K562 (cell line): ENCODE measurements around the gene B3GNT4. TPM values are rescaled to one million over a fixed set of nuclear protein-coding genes. Genes with fewer than 3 reads are reported as not detected.

Experiments
- ATAC-seq: fragments of 200-7000 bp; cut with Tn5 transposase; 3 replicates; pipeline ENCODE4 v1.9.1; 2020; ENCODE audit warnings: moderate library complexity
- BruUV-seq: library from RNA; stranded (reverse); fragments of 400-500 nt; replicated peaks from 2 replicates; lab custom pipeline; 2021; lab: Mats Ljungman, UMichigan
- CTCF ChIA-PET: fragments of 300-600 bp; formaldehyde crosslinking; extraction: SDS; loops from one replicate; lab custom pipeline; 2021; ENCODE audit warnings: low intra/inter-chr PET ratio; lab: Yijun Ruan, JAX
- POLR2A ChIA-PET: fragments of 300-600, 350-650 bp; sonication (Branson Sonifier 250); formaldehyde crosslinking; extraction: SDS; loops from one replicate; lab custom pipeline; 2021; ENCODE audit warnings: antibody characterized with exemption, inconsistent platforms; lab: Yijun Ruan, JAX
- DNase-seq, 4 experiments: peaks; one replicate each; pipeline versions ENCODE4 v3.0.0 to v3.0.0-alpha.2; 2011 to 2018; ENCODE audit warnings: low spot score in 3 of 4, mixed read lengths in 3 of 4; ENCODE audit errors: extremely low read depth in 1 of 4
- FAIRE-seq: peaks from 2 replicates; lab custom pipeline; 2011; peaks lifted over from hg19 to GRCh38; lab: Jason Lieb, UNC
- H2AFZ ChIP-seq: 2 replicates; pipeline ENCODE4 v1.6.0; 2011; ENCODE audit warnings: low read depth, low read length, control low read depth, inconsistent platforms
- H3K27ac ChIP-seq: fragments of 200-600 bp; 3 replicates; pipeline ENCODE4 v1.8.0; 2011; ENCODE audit warnings: low read depth, mild to moderate bottlenecking, control low read depth, inconsistent platforms, low read length, moderate library complexity, mixed read lengths; ENCODE audit errors: extremely low read depth
- H3K27me3 ChIP-seq, 2 experiments: fragments of 300-600 bp in 1 of 2; 2 replicates in 1 of 2; 3 replicates in 1 of 2; pipeline versions ENCODE4 v1.6.0 to v1.8.0; 2011; ENCODE audit warnings: inconsistent platforms in 2 of 2, low read length in 2 of 2, mild to moderate bottlenecking in 1 of 2, mixed read lengths in 1 of 2, moderate library complexity in 1 of 2; ENCODE audit not compliant: control insufficient read depth in 2 of 2, insufficient read depth in 2 of 2
- H3K36me3 ChIP-seq: fragments of 300-600 bp; 3 replicates; pipeline ENCODE4 v1.8.0; 2011; ENCODE audit warnings: mild to moderate bottlenecking, low read length, inconsistent platforms; ENCODE audit not compliant: control insufficient read depth, insufficient read depth
- H3K4me1 ChIP-seq, 2 experiments: fragments of 200-600 bp in 1 of 2; replicated peaks in 1 of 2; 2 replicates in 1 of 2; 3 replicates in 1 of 2; pipeline versions ENCODE4 v1.5.1 to v1.8.0; 2011; ENCODE audit warnings: inconsistent platforms in 2 of 2, low read length in 2 of 2, mild to moderate bottlenecking in 1 of 2, mixed read lengths in 1 of 2, moderate library complexity in 1 of 2; ENCODE audit not compliant: control insufficient read depth in 2 of 2, insufficient read depth in 2 of 2
- H3K4me2 ChIP-seq: 2 replicates; pipeline ENCODE4 v1.6.1; 2011; ENCODE audit warnings: low read length, control low read depth, inconsistent platforms, mixed read lengths; ENCODE audit not compliant: insufficient read depth
- H3K4me3 ChIP-seq: fragments of 200-600 bp; sonication (generic), shearing (Covaris generic); 2 replicates; pipeline ENCODE4 v1.5.1; 2016; ENCODE audit warnings: control low read depth, inconsistent platforms
- H3K79me2 ChIP-seq: fragments of 200-600 bp; 3 replicates; pipeline ENCODE4 v1.8.0; 2011; ENCODE audit warnings: low read length, inconsistent platforms; ENCODE audit not compliant: control insufficient read depth, insufficient read depth
- H3K9ac ChIP-seq, 2 experiments: 2 replicates each; pipeline versions ENCODE4 v1.6.0 to v1.6.1; 2011; ENCODE audit warnings: low read depth in 2 of 2, low read length in 2 of 2, control low read depth in 1 of 2, inconsistent platforms in 1 of 2, mild to moderate bottlenecking in 1 of 2, mixed read lengths in 1 of 2; ENCODE audit not compliant: insufficient read depth in 1 of 2
- H3K9me1 ChIP-seq: one replicate; pipeline ENCODE4 v1.6.0; 2011; ENCODE audit warnings: inconsistent platforms, mild to moderate bottlenecking, low read length, moderate library complexity; ENCODE audit not compliant: control insufficient read depth, insufficient read depth
- H3K9me3 ChIP-seq: replicated peaks from 2 replicates; pipeline ENCODE4 v1.5.1; 2011; ENCODE audit warnings: low read depth, low read length, inconsistent platforms; ENCODE audit not compliant: control insufficient read depth, insufficient read depth
- H4K20me1 ChIP-seq: replicated peaks from 2 replicates; pipeline ENCODE4 v1.6.1; 2011; ENCODE audit warnings: low read length, inconsistent platforms, mixed read lengths; ENCODE audit not compliant: control insufficient read depth, insufficient read depth
- GTF2E2 ChIP-seq: fragments of 200-800 bp; sonication (Bioruptor generic); IDR thresholded peaks from 2 replicates; pipeline ENCODE4 v1.6.1; 2016; ENCODE audit warnings: missing genetic modification characterization, missing compliant biosample characterization
- PHB ChIP-seq: fragments of 250-450 bp; sonication (Bioruptor Pico); IDR thresholded peaks from 2 replicates; pipeline ENCODE4 v1.5.0; 2021
- TAL1 ChIP-seq: fragments of 450-650 bp; IDR thresholded peaks from 2 replicates; pipeline ENCODE4 v1.6.1; 2016; ENCODE audit warnings: mild to moderate bottlenecking
- ZKSCAN8 ChIP-seq: fragments of 200-800 bp; sonication (Bioruptor generic); IDR thresholded peaks from 2 replicates; pipeline ENCODE4 v1.6.1; 2016; ENCODE audit warnings: missing genetic modification characterization, missing compliant biosample characterization
- ZNF778 ChIP-seq: fragments of 450-650 bp; formaldehyde crosslinking; IDR thresholded peaks from 2 replicates; pipeline ENCODE4 v1.4.0; 2020; ENCODE audit warnings: mild to moderate bottlenecking, moderate library complexity
- whole genome bisulfite sequencing: fragments of 100-300 bp; shearing (Covaris generic); methylation state at CpG from one replicate; pipeline ENCODE4 v1.1.6; 2016; ENCODE audit warnings: low coverage, mixed read lengths; ENCODE audit not compliant: insufficient coverage; ENCODE audit errors: missing lambda C conversion rate; 5-methylcytosine and 5-hydroxymethylcytosine counted together
- in situ Hi-C: fragments of 300-500 bp; cut with MboI; formaldehyde crosslinking; loops from 4 replicates; pipeline ENCODE4 v1.15.0; 2018; ENCODE audit warnings: inconsistent platforms, mixed read lengths
- intact Hi-C: fragments of 100-400 bp; cut with micrococcal nuclease; formaldehyde crosslinking; loops from 2 replicates; pipeline ENCODE4 v1.14.2; 2022
- polyA plus RNA-seq, 8 experiments: library from polyadenylated mRNA; depleted of rRNA in 4 of 8; stranded (reverse) in 5 of 8; unstranded in 3 of 8; fragments of >200 nt; fragmentation: Nextera tagmentation in 2 of 8; fragmentation: Illumina TruSeq in 1 of 8; extraction: Ambion mirVana in 2 of 8; extraction: Trizol in 1 of 8; gene quantifications; 2 replicates each; pipeline versions ENCODE4 v1.2.1 to v1.2.3, GENCODE V29; 2011 to 2014; ENCODE audit warnings: inconsistent platforms in 1 of 8, missing spikeins in 1 of 8
- total RNA-seq, 7 experiments: library from RNA; depleted of rRNA in 6 of 7; stranded (reverse); fragments of >200 nt in 6 of 7; fragmentation: Illumina TruSeq in 2 of 7; extraction: Trizol in 2 of 7; gene quantifications; 2 replicates each; pipeline versions ENCODE4 v1.2.1 to v1.2.3, GENCODE V29; 2011 to 2021; ENCODE audit warnings: low replicate concordance in 1 of 7
- TF ChIP-seq, protein P1 (sequence below): sonication (generic); formaldehyde crosslinking; IDR thresholded peaks from 2 replicates; pipeline ENCODE4 v1.8.1; 2023; ENCODE audit warnings: mild to moderate bottlenecking, missing genetic modification reagents

The B3GNT4 gene
- total and polyA plus RNA-seq, 9 of the 15 experiments (the other 6 are each of a cell fraction or from before 2014, with no cell fraction given): 0.17 to 3.2 (median 1.3) TPM

DNA sequence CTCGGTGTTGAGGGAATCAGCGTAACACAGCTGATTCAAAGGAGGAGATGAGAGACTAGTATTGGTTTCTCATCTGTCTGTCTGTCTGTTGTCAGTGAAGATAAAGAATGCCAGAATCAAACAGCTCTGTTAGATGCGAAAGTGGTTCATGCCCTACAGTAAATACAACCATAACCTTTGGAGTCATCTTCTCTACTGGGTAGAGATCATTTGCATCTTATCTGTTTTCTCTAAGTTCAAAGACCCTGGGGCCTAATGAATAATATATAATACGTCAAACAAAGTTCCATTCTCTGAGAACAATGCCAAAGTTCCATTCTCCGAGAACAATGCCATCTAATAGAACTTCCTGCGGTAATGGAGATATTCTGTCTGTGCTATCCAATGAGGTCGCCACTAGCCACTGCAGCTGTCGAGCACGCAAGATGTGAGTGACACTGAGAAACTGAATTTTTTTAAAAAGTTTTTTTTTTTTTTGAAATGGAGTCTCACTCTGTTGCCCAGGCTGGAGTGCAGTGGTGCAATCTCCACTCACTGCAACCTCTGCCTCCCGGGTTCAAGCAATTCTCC, 36.1 kb upstream of the B3GNT4 start:
- ATAC-seq (no peak), DNase-seq (no peak), FAIRE-seq (no peak)
- ChIA-PET POLR2A (interaction anchor here (0.7 to 1.3 kb wide), 3 partner anchors 14 to 20 kb away, joined by 3 to 5 read pairs (median 3); partner anchors contain the start of gene LRRC43), CTCF (no interaction called here)
- in situ Hi-C loops: no loop called here
- Histone ChIP-seq H3K27me3 (peaks cover 19 to 31% of the 10 kb centered on the region in 2 experiments; a peak in 4 of 5 replicates), H4K20me1 (no peaks in the 10 kb centered on the region), H3K4me1 (no peaks in the 10 kb centered on the region; a peak in 2 of 5 replicates), H3K9ac (no peak overlapping the region), H3K79me2 (no peaks in the 10 kb centered on the region), H2AFZ (no peak overlapping the region), H3K4me2 (no peak overlapping the region), H3K9me1 (no peaks in the 10 kb centered on the region), H3K27ac (no peak overlapping the region), H3K36me3 (no peaks in the 10 kb centered on the region), H3K9me3 (no peaks in the 10 kb centered on the region), H3K4me3 (no peak overlapping the region)
- intact Hi-C loops: no loop called here
- BruUV-seq: no TSS peak
- WGBS: 35% methylated on average over 10 of the region's 10 CpGs
- TF ChIP-seq ZKSCAN8 (CRISPR knock-in tag) (no peak), ZNF778 (CRISPR knock-in tag) (no peak), TAL1 (no peak), PHB (CRISPR knock-in tag) (no peak), GTF2E2 (no peak)
- TF ChIP-seq, protein P1, sequence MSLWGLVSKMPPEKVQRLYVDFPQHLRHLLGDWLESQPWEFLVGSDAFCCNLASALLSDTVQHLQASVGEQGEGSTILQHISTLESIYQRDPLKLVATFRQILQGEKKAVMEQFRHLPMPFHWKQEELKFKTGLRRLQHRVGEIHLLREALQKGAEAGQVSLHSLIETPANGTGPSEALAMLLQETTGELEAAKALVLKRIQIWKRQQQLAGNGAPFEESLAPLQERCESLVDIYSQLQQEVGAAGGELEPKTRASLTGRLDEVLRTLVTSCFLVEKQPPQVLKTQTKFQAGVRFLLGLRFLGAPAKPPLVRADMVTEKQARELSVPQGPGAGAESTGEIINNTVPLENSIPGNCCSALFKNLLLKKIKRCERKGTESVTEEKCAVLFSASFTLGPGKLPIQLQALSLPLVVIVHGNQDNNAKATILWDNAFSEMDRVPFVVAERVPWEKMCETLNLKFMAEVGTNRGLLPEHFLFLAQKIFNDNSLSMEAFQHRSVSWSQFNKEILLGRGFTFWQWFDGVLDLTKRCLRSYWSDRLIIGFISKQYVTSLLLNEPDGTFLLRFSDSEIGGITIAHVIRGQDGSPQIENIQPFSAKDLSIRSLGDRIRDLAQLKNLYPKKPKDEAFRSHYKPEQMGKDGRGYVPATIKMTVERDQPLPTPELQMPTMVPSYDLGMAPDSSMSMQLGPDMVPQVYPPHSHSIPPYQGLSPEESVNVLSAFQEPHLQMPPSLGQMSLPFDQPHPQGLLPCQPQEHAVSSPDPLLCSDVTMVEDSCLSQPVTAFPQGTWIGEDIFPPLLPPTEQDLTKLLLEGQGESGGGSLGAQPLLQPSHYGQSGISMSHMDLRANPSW (CRISPR knock-in tag): no peak
